G401 (cell line): ENCODE results near the gene ZBTB5. TPM values are rescaled to one million over a fixed set of nuclear protein-coding genes. Genes with fewer than 3 reads are reported as not detected.
"Not testable (repeated sequence)": the region's sequence is repeated elsewhere in the genome, so short reads cannot be mapped to it uniquely, and the experiment has no call there.

Experiments
- DNase-seq: peaks from one replicate; pipeline ENCODE4 v3.0.0-alpha.2; 2015; ENCODE audit warnings: low spot score
- in situ Hi-C: cut with HindIII; loops from 2 replicates; pipeline ENCODE4 v1.10.0; 2016; ENCODE audit warnings: low sequenced_read_pairs, mixed read lengths
- total RNA-seq: library from RNA; depleted of rRNA; stranded (reverse); fragments of >200 nt; shearing (Covaris generic); gene quantifications from 2 replicates; pipeline ENCODE4 v1.2.3, GENCODE V29; 2014

ZBTB5 gene
- total RNA-seq, 1 experiment from 2014 or later, result 20.7 TPM

GRCh38 chr9:37486616-37487548 lies 21.6 kb upstream of the ZBTB5 start:
- peak; percentile 65 for DNase-seq
- in situ Hi-C loops, result no loop called here

DNA sequence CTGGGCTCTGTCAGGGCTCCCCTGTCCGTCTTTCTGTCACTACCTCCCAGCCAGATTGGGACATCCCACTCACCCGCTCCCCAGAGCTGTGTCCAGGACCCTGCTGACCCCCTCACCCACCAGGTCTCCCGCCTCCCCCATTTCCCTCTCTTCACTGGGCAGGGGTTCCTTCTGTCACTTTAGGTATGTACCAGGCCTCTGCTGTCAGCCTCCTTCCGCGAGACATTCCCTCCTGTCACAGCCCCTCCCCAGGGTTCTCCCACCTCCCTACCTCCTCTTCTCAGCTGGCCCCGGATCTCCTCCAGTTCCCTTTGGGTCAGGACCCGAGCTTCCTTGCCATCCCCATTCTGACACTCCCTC lies 21.0 kb upstream of the ZBTB5 start:
- in situ Hi-C loops, result no loop called here
- DNase-seq, result no peak

DNA sequence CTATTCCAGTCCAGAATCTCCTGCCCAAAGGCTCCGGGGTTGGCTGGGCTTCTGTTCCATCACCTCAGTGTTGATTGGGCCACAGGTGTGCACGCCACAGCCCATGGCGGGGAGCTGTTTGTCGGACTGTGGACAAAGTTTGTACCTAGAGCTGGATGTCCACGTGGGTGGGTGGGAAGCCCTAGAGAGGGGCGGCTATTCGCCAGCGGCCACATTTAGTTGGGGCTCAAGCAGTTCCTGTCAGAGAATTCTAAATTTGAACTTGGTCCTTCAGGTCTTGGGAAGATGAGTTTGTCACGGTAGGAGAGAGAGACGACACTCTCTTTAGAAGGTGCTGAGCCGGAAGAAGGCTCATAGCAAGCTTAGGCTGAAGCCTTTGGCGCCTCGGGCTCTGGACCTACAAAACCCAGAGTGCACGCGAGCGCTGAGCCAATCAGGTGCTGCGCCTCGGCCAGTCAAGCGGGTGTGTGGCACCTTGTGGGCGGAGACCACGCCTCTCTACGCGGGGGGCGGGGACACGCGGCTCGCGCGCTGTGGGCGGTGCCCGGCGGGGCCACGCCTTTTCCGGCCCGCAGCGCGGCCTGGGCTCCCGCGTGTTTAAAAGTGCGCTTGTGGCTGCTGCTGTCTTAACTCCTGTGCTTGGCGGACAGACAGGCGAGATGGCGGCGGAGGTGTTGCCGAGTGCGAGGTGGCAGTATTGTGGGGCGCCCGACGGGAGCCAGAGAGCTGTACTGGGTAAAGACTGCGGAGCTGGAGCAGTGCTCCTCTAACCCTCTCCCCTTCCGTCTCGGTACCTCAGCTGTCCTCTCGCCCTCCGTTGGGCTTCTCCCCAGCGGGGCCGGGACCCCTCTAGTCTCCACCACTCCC lies 20.4 kb upstream of the ZBTB5 start, which contains the start of gene POLR1E:
Gene POLR1E (plus strand): TSS at position 560 of the 867 bp plus-strand sequence. CDS start 100 bp downstream, at position 660.
- in situ Hi-C loops, result no loop called here
- DNase-seq, result peak; percentile 97

- in situ Hi-C loops, result no loop called here
- no peak for DNase-seq
Measured at GRCh38 chr9:37480759-37481158, 15.5 kb upstream of the ZBTB5 start.

GRCh38 chr9:37477987-37478619 lies 12.9 kb upstream of the ZBTB5 start:
- in situ Hi-C loops, DNase-seq: not testable (repeated sequence)

GRCh38 chr9:37477443-37477842 lies 12.2 kb upstream of the ZBTB5 start:
- in situ Hi-C loops, DNase-seq: not testable (repeated sequence)

DNA sequence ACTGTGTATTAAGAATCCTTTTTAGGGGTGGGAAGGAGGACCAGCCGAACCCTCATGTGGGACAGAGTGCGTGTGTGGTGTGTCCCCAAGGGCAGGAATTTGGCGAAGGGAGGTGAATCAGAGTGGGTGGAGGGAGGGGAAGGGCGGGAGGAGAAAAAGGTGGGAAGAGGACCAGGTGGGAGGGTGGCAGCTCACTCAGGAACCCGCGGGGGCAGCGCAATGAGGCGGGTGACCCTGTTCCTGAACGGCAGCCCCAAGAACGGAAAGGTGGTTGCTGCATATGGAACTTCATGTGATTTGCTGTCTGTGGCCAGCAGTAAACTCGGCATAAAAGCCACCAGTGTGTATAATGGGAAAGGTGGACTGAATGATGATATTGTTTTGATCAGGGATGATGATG lies 11.7 kb upstream of the ZBTB5 start:
- in situ Hi-C loops, result no loop called here
- DNase-seq, result no peak

DNA sequence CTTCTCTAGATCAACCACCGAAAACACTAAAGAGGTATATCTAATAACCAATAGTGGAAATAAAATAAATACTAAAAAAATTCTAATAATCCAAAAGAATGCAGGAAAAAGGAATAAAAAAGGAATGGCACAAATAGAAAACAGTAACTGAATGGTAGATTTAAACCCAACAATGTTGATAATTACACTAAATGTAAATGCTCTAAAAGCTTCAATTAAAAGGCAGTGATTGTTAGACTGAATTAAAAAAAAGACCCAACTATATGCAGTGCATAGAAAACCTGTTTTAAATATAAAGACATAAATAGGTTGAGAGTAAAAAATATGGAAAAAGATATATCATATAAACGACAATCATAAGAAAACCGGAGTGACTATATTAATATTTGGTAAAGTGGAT lies 9.2 kb upstream of the ZBTB5 start:
- in situ Hi-C loops, result no loop called here
- no peak for DNase-seq

DNA sequence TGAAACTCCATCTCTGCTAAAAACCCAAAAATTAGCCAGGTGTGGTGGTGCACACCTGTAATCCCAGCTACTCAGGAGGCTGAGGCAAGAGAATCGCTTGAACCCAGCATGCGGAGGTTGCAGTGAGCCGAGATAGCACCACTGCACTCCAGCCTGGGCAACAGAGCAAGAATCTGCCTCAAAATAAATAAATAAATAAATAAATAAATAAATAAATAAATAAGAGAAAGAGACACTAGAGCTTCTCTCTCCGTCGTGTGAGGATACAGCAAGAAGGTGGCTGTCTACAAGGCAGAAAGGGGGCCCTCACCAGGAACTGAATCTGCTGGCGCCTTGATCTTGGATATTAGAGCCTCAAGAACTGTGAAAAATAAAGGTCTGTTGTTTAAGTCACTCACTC lies 8.7 kb upstream of the ZBTB5 start:
- DNase-seq, in situ Hi-C loops: not testable (repeated sequence)

DNA sequence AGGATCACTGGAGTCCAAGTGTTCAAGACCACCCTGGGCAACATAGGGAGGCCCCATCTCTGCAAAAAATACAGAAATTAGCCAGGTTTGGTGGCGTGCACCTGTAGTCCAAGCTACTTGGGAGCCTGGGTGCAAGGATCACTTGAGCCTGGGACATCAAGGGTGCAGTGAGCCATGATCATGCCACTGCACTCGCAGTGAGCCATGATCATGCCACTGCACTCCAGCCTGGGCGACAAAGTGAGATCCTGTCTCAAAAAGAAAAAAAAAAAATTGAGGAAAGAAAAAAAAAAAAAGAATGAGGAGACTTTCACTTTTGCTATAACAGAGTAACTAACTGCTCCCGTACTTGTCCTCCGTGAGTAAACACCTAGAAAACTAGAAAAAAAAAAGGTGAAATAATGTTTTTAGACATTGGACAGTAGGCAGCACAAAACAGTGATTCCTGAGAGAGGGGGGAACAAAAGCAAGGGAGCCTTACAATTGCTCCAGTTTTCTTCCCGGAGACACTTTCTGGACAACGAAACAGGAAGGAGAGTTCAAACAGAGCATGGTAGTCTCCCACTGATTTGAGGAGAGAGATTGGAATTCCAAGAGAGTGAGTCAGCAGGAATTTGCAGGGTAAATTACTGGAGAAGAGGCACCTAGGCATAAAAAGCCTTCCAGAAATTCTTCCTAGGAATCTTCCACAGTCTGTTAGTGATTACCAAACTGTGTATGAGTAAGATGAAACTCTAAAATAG lies 6.9 kb upstream of the ZBTB5 start:
- in situ Hi-C loops, result no loop called here
- peak; percentile 72 for DNase-seq

GRCh38 chr9:37468620-37469019 lies 3.4 kb upstream of the ZBTB5 start:
- in situ Hi-C loops, result no loop called here
- no peak for DNase-seq

DNA sequence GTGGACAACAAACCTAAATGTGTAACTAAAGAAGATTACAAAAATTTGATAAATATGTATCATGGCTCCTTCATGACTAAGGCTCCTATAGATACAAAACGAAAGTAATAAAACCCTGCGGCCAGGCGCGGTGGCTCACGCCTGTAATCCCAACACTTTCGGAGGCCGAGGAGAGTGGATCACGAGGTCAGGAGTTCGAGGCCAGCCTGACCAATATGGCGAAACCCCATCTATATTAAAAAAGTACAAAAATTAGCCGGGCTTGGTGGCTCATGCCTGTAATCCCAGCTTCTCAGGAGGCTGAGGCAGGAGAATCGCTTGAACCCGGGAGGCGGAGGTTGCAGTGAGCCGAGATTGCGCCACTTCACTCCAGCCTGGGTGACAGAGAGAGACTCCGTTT lies 2.3 kb upstream of the ZBTB5 start:
- DNase-seq, in situ Hi-C loops: not testable (repeated sequence)

- peak; percentile 73 for DNase-seq
- in situ Hi-C loops, result no loop called here
Measured at GRCh38 chr9:37466037-37466709, 923 bp upstream of the ZBTB5 start.

DNA sequence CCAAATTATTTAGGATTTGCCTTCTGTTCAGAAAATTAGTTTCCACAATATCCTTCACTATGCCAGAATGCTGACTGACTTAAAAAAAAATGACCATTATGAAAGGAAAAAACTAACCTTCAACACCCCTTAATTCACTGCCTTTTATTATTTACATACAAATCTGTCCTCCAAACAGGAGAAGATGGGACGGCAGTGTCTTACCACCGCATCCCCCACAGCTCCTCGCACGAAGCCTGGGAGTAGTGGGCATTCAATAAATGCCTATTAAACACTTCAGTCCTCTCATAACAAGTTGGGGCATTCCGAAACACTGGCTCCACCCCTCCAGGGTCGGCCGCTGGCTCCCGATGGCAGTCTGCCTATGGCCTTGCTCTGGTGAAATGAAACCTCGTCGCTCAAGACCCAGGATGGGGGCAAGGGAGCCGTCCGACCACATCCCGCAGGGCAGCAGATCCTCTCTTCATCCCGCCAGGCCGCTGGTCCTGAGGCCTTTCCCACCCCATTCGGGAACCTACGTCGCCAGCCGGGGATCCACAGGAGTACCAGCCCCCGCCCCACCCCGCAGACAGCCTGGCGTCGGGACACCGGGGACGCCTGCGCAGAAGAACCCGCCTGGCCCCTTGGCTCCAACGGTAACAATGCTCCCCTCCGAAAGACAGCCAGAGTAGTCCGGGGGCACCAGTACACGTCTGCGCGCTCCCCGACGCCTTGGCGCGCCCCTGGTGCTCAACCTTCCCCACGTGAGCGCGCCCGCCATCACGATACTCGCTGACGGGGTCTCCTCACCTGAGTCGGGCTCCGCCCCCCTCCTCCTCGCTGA lies 613 bp downstream of the ZBTB5 start:
- in situ Hi-C loops, result no loop called here

GRCh38 chr9:37464006-37464405 lies 1.2 kb downstream of the ZBTB5 start:
- no peak for DNase-seq

More for the DNA sequence above, 613 bp downstream of the ZBTB5 start:
- DNase-seq, result no peak

DNA sequence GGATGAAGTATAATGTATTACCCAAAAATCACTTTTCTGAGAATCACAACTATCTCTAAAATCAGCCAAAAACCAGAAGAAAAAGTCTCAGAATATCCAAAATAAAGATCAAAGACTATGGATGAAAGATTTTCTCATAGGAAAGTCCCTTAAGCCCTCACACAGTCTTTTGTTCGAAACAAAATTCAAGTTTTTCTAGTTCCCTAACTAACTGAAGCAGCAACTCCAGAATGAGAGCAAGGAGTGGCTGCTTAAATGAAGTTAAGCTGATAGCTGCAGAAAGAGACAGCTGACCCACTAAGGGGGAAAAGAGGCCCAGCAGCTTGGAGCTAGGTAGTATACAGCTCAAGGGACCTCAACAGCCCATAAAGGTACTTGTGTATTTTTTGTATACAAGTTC lies 8.4 kb downstream of the ZBTB5 start:
- DNase-seq, result no peak
- in situ Hi-C loops, result no loop called here

More at GRCh38 chr9:37464006-37464405, 1.2 kb downstream of the ZBTB5 start:
- in situ Hi-C loops, result no loop called here

DNA sequence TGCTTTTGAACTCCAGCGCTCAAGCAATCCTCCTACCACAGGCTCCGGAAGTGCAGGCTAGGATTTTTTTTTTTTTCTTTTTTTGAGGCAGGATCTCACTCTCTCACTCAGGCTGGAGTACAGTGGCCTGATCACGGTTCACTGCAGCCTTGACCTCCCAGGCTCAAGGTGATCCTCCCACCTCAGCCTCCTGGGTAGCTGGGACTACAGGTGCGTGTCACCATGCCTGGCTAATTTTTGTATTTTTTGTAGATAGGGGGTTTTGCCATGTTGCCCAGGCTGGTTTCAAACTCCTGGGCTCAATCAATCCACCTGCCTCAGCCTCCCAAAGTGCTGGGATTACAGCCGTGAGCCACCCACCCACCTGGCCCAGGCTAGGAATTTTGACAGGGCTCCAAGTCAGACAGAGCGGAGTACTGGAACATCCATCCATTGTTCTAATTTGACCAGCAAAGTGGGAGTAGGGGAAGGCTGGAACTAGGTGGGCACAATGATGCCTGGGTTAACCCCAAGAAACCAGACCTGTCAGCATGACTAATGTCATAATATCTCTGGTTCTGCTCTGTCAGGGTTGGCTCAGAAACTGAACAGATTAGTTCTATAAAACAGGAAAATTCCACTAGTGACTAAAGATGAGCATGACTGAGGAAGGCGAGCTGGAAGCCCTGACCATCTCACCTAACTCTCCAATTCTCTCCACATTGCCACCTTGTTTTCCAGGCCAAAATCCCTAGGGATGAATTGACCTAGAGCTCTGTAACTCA lies 9.2 kb downstream of the ZBTB5 start:
- in situ Hi-C loops, result no loop called here
- no peak for DNase-seq
